Activated B cell treated with CpG ODN at 0.5 μM for 24 hours (primary cell): Measurements from ENCODE around the gene ZC3H15. TPM values are rescaled to one million over a fixed set of nuclear protein-coding genes. Genes with fewer than 3 reads are reported as not detected.
A peak's percentile ranks its signal among the peaks of the same experiment; 100 is the strongest.
"Not testable (repeated sequence)": the region's sequence is repeated elsewhere in the genome, so short reads cannot be mapped to it uniquely, and the experiment has no call there.

Experiments used
- ATAC-seq: fragments of 200-7000 bp; cut with Tn5 transposase; one replicate; pipeline ENCODE4 v1.10.0; 2021; ENCODE audit warnings: low read depth, mild to moderate bottlenecking, moderate library complexity
- CTCF ChIA-PET: fragments of 350-600 bp; sonication (Branson Sonifier 250); formaldehyde crosslinking; loops from one replicate; lab custom pipeline; 2021; ENCODE audit warnings: antibody characterized with exemption; lab: Charles Lee
- POLR2A ChIA-PET: fragments of 350-600 bp; sonication (Branson Sonifier 250); formaldehyde crosslinking; loops from one replicate; lab custom pipeline; 2021; ENCODE audit warnings: antibody characterized with exemption; lab: Charles Lee
- DNase-seq: peaks from one replicate; pipeline ENCODE4 v3.0.0; 2022
- H3K27ac Mint-ChIP-seq: one replicate; pipeline ENCODE4 v1.8.0; 2020; ENCODE audit warnings: mixed read lengths
- H3K27me3 Mint-ChIP-seq: one replicate; pipeline ENCODE4 v1.8.0; 2021; ENCODE audit warnings: mixed read lengths
- H3K36me3 Mint-ChIP-seq: one replicate; pipeline ENCODE4 v1.8.0; 2021; ENCODE audit warnings: low read depth, mixed read lengths
- H3K4me1 Mint-ChIP-seq: one replicate; pipeline ENCODE4 v1.8.0; 2021; ENCODE audit warnings: mixed read lengths
- H3K4me3 Mint-ChIP-seq: one replicate; pipeline ENCODE4 v1.8.0; 2020; ENCODE audit warnings: mild to moderate bottlenecking, mixed read lengths
- H3K9me3 Mint-ChIP-seq: one replicate; pipeline ENCODE4 v1.8.0; 2020; ENCODE audit warnings: mixed read lengths
- intact Hi-C: fragments of 100-400 bp; cut with micrococcal nuclease; formaldehyde crosslinking; loops from one replicate; pipeline ENCODE4 v1.15.1; 2024
- total RNA-seq: library from RNA; stranded (reverse); gene quantifications from 2 replicates; pipeline ENCODE4 v1.2.3, GENCODE V29; 2022
- TF ChIP-seq, protein P1 (sequence below): fragments of 200-600 bp; IDR thresholded peaks from one replicate; pipeline ENCODE4 v1.8.0; 2022; ENCODE audit warnings: antibody characterized with exemption, mild to moderate bottlenecking

The ZC3H15 gene
- 66.4 and 73.4 TPM in 2 replicates for total RNA-seq

DNA sequence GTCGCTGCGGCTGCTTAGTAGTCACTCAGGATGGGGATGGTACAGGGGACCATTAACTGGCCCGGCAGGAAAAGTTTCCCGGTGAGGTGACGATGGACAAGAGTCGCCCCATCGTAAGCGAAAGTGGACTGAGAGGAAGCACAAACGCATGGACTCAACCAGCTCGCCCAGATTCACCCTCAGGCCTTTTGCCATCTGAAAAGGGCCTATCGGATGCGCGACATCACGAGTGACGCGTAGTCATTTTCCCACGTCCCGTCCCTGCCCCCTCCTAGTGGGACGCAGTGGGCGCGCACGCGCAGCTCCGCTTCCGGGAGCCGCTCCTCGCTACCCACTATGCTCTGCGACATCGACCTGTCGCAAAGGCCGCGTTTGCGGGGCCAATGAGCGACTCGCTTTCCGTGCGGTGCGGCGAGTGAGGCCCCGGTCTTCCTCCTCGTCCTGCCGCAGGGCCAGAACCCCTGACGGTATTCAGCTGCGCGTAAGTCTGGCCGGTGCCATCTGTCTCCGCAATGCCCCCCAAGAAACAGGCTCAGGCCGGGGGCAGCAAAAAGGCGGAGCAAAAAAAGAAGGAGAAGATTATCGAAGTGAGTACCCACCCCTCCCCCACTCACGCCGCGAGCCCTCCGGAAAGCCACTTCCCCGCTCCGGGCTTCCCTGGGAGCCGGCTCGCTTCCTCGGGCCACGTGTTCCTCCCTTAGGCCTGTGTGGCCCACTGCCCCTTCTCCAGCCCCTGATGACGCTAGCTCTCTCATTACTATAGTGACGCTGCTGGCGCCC lies at the start of gene ZC3H15:
Gene ZC3H15, plus strand, starts transcription at position 390 of the 780 bp plus-strand sequence. Its CDS starts 123 bp downstream, at position 513.
- Mint-ChIP-seq H3K27ac (peak within 1 kb of the TSS; percentile 99), H3K4me1 (peaks cover 67% of the 10 kb centered on the region), H3K4me3 (peak within 1 kb of the TSS; percentile 98), H3K9me3 (no peaks in the 10 kb centered on the region), H3K27me3 (no peaks in the 10 kb centered on the region), H3K36me3 (peaks cover 38% of the 10 kb centered on the region)
- ChIA-PET CTCF (interaction anchor here (1.1 kb wide), 1 partner anchor 156 kb away, joined by 5 read pairs; no protein-coding TSS in a partner anchor), POLR2A (interaction anchor here (0.6 to 2.2 kb wide), 8 partner anchors 9 to 1888 kb away, joined by 3 to 16 read pairs (median 3); partner anchors contain the start of gene ITGAV)
- DNase-seq (peak; percentile 93), ATAC-seq (peak; percentile 90)
- TF ChIP-seq, protein P1, sequence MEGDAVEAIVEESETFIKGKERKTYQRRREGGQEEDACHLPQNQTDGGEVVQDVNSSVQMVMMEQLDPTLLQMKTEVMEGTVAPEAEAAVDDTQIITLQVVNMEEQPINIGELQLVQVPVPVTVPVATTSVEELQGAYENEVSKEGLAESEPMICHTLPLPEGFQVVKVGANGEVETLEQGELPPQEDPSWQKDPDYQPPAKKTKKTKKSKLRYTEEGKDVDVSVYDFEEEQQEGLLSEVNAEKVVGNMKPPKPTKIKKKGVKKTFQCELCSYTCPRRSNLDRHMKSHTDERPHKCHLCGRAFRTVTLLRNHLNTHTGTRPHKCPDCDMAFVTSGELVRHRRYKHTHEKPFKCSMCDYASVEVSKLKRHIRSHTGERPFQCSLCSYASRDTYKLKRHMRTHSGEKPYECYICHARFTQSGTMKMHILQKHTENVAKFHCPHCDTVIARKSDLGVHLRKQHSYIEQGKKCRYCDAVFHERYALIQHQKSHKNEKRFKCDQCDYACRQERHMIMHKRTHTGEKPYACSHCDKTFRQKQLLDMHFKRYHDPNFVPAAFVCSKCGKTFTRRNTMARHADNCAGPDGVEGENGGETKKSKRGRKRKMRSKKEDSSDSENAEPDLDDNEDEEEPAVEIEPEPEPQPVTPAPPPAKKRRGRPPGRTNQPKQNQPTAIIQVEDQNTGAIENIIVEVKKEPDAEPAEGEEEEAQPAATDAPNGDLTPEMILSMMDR: no peak
- intact Hi-C loops: loop anchor here (1.0 to 2.0 kb wide), 2 partner anchors 103 to 1887 kb away; partner anchors contain the start of gene ZNF804A

DNA sequence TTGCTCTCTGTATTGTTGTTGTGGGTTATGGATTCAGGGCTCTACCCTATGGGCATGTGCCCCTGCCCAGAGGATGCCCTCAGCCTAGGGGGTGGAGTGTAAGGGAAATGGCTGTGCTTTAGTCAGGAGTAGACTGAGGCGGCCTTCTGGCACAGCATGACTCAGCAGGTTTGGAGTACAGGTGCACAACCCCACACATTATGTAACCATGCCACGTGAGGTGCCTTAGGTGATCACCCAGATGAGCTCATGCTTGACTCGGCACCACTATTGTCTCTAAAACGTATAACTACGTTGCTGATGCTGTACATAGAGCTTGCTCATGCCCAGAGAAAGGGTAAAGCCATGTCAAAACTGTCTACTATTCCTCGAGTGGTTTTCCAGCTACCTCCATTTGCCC lies 48.3 kb upstream of the ZC3H15 start:
- no peak overlapping the region for H3K4me3 Mint-ChIP-seq
- peaks cover 22% of the 10 kb centered on the region for H3K9me3 Mint-ChIP-seq
- TF ChIP-seq, protein P1: no peak
- no peaks in the 10 kb centered on the region for H3K27me3 Mint-ChIP-seq
- ChIA-PET POLR2A (no interaction called here), CTCF (no interaction called here)
- H3K36me3 Mint-ChIP-seq: peaks cover 28% of the 10 kb centered on the region
- DNase-seq (no peak), ATAC-seq (no peak)
- intact Hi-C loops: no loop called here
- no peaks in the 10 kb centered on the region for H3K4me1 Mint-ChIP-seq
- H3K27ac Mint-ChIP-seq: no peak overlapping the region

GRCh38 chr2:186439673-186440095 lies 46.4 kb upstream of the ZC3H15 start:
- intact Hi-C loops, CTCF ChIA-PET, H3K27ac Mint-ChIP-seq, DNase-seq, ATAC-seq, H3K4me3 Mint-ChIP-seq, POLR2A ChIA-PET, H3K4me1 Mint-ChIP-seq, H3K27me3 Mint-ChIP-seq: not testable (repeated sequence)
- Mint-ChIP-seq H3K36me3 (peaks cover 26% of the 10 kb centered on the region), H3K9me3 (peaks cover 22% of the 10 kb centered on the region)

DNA sequence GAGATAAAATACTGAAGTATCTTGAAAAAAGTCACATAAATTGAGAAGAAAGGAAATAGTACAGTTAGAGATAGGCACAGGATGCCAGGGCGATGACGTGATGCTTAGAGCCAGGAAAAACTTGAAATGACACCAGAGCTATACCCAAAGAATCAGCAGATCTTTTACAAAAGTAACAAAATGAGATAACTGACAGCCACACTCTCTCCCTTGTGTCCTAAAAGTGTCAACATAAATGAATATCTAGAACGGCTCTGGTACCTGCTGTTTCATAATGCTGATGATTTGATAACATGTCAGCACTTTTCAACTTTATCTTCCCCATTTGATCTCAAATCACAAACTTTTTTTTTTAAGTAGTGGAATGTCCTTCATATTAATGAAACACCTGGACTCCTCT lies 45.6 kb upstream of the ZC3H15 start:
- CTCF ChIA-PET: no interaction called here

DNA sequence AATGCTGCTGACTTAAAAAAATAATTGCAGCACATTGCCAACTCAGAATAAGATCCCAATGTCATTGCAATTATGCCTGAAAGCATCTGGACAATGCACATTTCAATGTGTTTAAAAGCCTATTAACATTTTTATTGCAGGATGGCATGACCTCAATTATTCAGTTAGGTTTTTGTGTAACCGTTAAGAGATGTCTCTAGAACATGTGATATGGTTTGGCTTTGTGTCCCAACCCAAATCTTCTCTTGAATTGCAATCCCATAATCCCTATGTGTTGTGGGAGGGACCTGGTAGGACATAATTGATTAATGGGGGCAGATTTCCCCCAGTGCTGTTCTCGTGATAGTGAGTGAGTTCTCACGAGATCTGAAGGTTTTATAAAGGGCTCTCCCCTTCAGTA lies 43.2 kb upstream of the ZC3H15 start:
- ATAC-seq: no peak
- no peak overlapping the region for H3K27ac Mint-ChIP-seq
- H3K27me3 Mint-ChIP-seq: no peaks in the 10 kb centered on the region
- peaks cover 15% of the 10 kb centered on the region for H3K9me3 Mint-ChIP-seq
- ChIA-PET CTCF (no interaction called here), POLR2A (no interaction called here)
- intact Hi-C loops: no loop called here
- H3K36me3 Mint-ChIP-seq: peaks cover 14% of the 10 kb centered on the region
- TF ChIP-seq, protein P1: no peak
- DNase-seq: no peak
- no peak overlapping the region for H3K4me3 Mint-ChIP-seq
- H3K4me1 Mint-ChIP-seq: no peaks in the 10 kb centered on the region

More for the DNA sequence above, 45.6 kb upstream of the ZC3H15 start:
- TF ChIP-seq, protein P1: no peak
- DNase-seq (no peak), ATAC-seq (no peak)
- Mint-ChIP-seq H3K4me1 (no peaks in the 10 kb centered on the region), H3K27ac (no peak overlapping the region), H3K9me3 (peaks cover 22% of the 10 kb centered on the region), H3K36me3 (peaks cover 24% of the 10 kb centered on the region), H3K27me3 (no peaks in the 10 kb centered on the region), H3K4me3 (no peak overlapping the region)
- POLR2A ChIA-PET: no interaction called here
- intact Hi-C loops: no loop called here
